ENCODE data around the gene SHISA4. TPM values are rescaled to one million over a fixed set of nuclear protein-coding genes. Genes with fewer than 3 reads are reported as not detected.

The SHISA4 gene
- total and polyA plus RNA-seq, 2 of the 8 experiments (the other 6 are each of a cell fraction or from before 2014, with no cell fraction given), result 7.8 to 28.9 TPM

- ChIA-PET POLR2A (ENCODE audit: partially characterized antibody) (interaction anchor here (1.0 to 1.2 kb wide), 3 partner anchors 18 to 43 kb away, joined by 3 to 11 read pairs (median 6); no protein-coding TSS in a partner anchor), CTCF (ENCODE audit: partially characterized antibody) (interaction anchor here (0.6 to 8.4 kb wide), 6 partner anchors 9 to 261 kb away, joined by 3 to 145 read pairs (median 4); no protein-coding TSS in a partner anchor)
- Histone ChIP-seq H3K56ac (replicated peaks; ENCODE audit: insufficient read length, low read depth, low read length) (no peak overlapping the region), H2AFZ (ENCODE audit: low read length) (no peak overlapping the region), H3K79me2 (ENCODE audit: control insufficient read depth in 1 of 2, insufficient read depth in 2 of 2, low read length in 2 of 2) (no peaks in the 10 kb centered on the region), H3K79me1 (ENCODE audit: low read depth, low read length) (no peaks in the 10 kb centered on the region), H3K18ac (ENCODE audit: extremely low read depth, low read length) (no peak overlapping the region), H4K91ac (replicated peaks; ENCODE audit: insufficient read length, low read length) (no peak overlapping the region), H2BK12ac (ENCODE audit: low read depth, low read length) (no peak overlapping the region), H2BK5ac (ENCODE audit: low read depth, low read length) (no peak overlapping the region), H4K20me1 (replicated peaks in 1 of 2; ENCODE audit: control insufficient read depth in 1 of 2, insufficient read depth in 2 of 2, low read length in 2 of 2) (no peaks in the 10 kb centered on the region), H2BK15ac (ENCODE audit: low read length) (no peak overlapping the region), H3K23me2 (ENCODE audit: low read depth, low read length) (no peaks in the 10 kb centered on the region; the same call in 1 of the 2 replicates), H3K27ac (ENCODE audit: low read depth, low read length) (no peak overlapping the region), H3K4ac (replicated peaks; ENCODE audit: insufficient read length, low read depth, low read length) (no peak overlapping the region), H2AK5ac (ENCODE audit: low read depth, low read length) (0 out of 2 replicates have a peak overlapping the region, but pooled peaks have one; percentile 53), H2BK20ac (ENCODE audit: low read length) (no peak overlapping the region), H3K27me3 (replicated peaks in 1 of 4; ENCODE audit: control insufficient read depth in 3 of 4, extremely low read depth in 1 of 4, insufficient read depth in 3 of 4, low read length in 3 of 4) (no peaks in the 10 kb centered on the region), H3K9me3 (ENCODE audit: insufficient read depth in 2 of 2, low read depth in 1 of 2, low read length in 1 of 2) (no peaks in the 10 kb centered on the region), H3K4me3 (ENCODE audit: extremely low read depth in 1 of 4, insufficient read depth in 2 of 4, low read depth in 3 of 4, low read length in 4 of 4) (no peak overlapping the region), H4K5ac (ENCODE audit: insufficient read length, low read depth, low read length) (no peak overlapping the region), H3K4me2 (ENCODE audit: insufficient read depth in 1 of 2, low read depth in 2 of 2, low read length in 2 of 2) (no peak overlapping the region), H3K23ac (ENCODE audit: insufficient read length) (no peak overlapping the region), H3K9ac (replicated peaks in 1 of 4; ENCODE audit: extremely low read depth in 1 of 4, low read depth in 3 of 4, low read length in 3 of 4) (no peak overlapping the region), H3K36me3 (ENCODE audit: control insufficient read depth in 2 of 4, insufficient read depth in 4 of 4, low read length in 3 of 4) (no peaks in the 10 kb centered on the region; a peak in 1 of 8 replicates), H4K8ac (ENCODE audit: extremely low read depth, insufficient read depth, low read length) (no peak overlapping the region), H3K4me1 (replicated peaks in 1 of 4; ENCODE audit: control insufficient read depth in 3 of 4, insufficient read depth in 4 of 4, low read length in 3 of 4) (peaks cover 4 to 7% (median 4%) of the 10 kb centered on the region in 4 experiments; a peak in 5 of 7 replicates), H2BK120ac (replicated peaks; ENCODE audit: low read depth, low read length) (no peak overlapping the region), H3K14ac (ENCODE audit: insufficient read length) (no peak overlapping the region)
- 90% methylated on average over 5 of the region's 5 CpGs; no CpG with 5 or more reads in 1 of the 2 experiments for WGBS, 2 experiments (ENCODE audit: extremely low coverage in 1 of 2, insufficient coverage in 1 of 2, insufficient read length in 1 of 2, insufficient replicate concordance in 2 of 2, low coverage in 1 of 2, low lambda C conversion rate in 2 of 2, missing lambda C conversion rate in 1 of 2)
- DNase-seq (ENCODE audit: low read depth in 1 of 2, low spot score in 2 of 2), result no peak
- no peak for FAIRE-seq
- TF ChIP-seq ZNF274 (IDR thresholded peaks at IDR 0.05; ENCODE audit: borderline replicate concordance, extremely low read depth, low read length), result no peak
- no peak for TF ChIP-seq CTBP2 (IDR thresholded peaks at IDR 0.05; ENCODE audit: borderline replicate concordance, insufficient read depth, insufficient read length, low read length)
- no peak for TF ChIP-seq ASH2L (IDR thresholded peaks at IDR 0.05; ENCODE audit: low read length)
- TF ChIP-seq EZH2 (IDR thresholded peaks at IDR 0.05; ENCODE audit: low read depth, low read length, severe bottlenecking), result no peak
- no peak for TF ChIP-seq E2F6 (IDR thresholded peaks at IDR 0.05)
- TF ChIP-seq ATF3 (IDR thresholded peaks at IDR 0.05; ENCODE audit: insufficient read depth, low read depth, low read length), result no peak
Observed at GRCh38 chr1:201939574-201939973, 50.9 kb downstream of the SHISA4 start.

Measured in H1 (cell line).